CD14-positive monocyte (primary cell): Measurements from ENCODE around the gene MLXIP. TPM values are rescaled to one million over a fixed set of nuclear protein-coding genes. Genes with fewer than 3 reads are reported as not detected.

ENCODE experiments used
- DNase-seq, 3 donors: peaks; one replicate each; pipeline ENCODE4 v3.0.0-alpha.2; 2011 to 2022
- H2AFZ ChIP-seq: 2 replicates; pipeline ENCODE4 v1.6.0; 2012; ENCODE audit warnings: mild to moderate bottlenecking, low read depth, low read length, inconsistent platforms; ENCODE audit not compliant: insufficient read depth, poor library complexity, severe bottlenecking
- H3K27ac ChIP-seq, 2 donors: 1 replicate in 1 of 2; 2 replicates in 1 of 2; pipeline ENCODE4 v1.5.1; 2012 to 2013; ENCODE audit warnings: low read length in 2 of 2, control low read depth in 1 of 2, inconsistent platforms in 1 of 2, low read depth in 1 of 2, mild to moderate bottlenecking in 1 of 2
- H3K27me3 ChIP-seq, 2 donors: one replicate each; pipeline versions ENCODE4 v1.6.0 to v1.6.1; 2011 to 2013; ENCODE audit warnings: low read length in 2 of 2; ENCODE audit not compliant: control insufficient read depth in 2 of 2, insufficient read depth in 2 of 2
- H3K36me3 ChIP-seq, 2 donors: replicated peaks in 1 of 2; 1 replicate in 1 of 2; 2 replicates in 1 of 2; pipeline versions ENCODE4 v1.5.1 to v1.6.1; 2012 to 2013; ENCODE audit warnings: low read length in 2 of 2, control low read depth in 1 of 2, inconsistent platforms in 1 of 2, mild to moderate bottlenecking in 1 of 2; ENCODE audit not compliant: insufficient read depth in 2 of 2, control insufficient read depth in 1 of 2
- H3K4me1 ChIP-seq, 2 donors: 1 replicate in 1 of 2; 2 replicates in 1 of 2; pipeline versions ENCODE4 v1.5.1 to v1.6.1; 2012 to 2013; ENCODE audit warnings: low read length in 2 of 2, control low read depth in 1 of 2, inconsistent platforms in 1 of 2, mild to moderate bottlenecking in 1 of 2, moderate library complexity in 1 of 2; ENCODE audit not compliant: insufficient read depth in 2 of 2, control insufficient read depth in 1 of 2
- H3K4me2 ChIP-seq: replicated peaks from 2 replicates; pipeline ENCODE3; 2012; ENCODE audit warnings: low read length, moderate library complexity, mild to moderate bottlenecking; ENCODE audit not compliant: poor library complexity, severe bottlenecking; ENCODE audit errors: extremely low read depth
- H3K4me3 ChIP-seq, 3 experiments: fragments of 200-600 bp in 1 of 3; sonication (generic) in 1 of 3; replicated peaks in 1 of 3; 1 replicate in 2 of 3; 2 replicates in 1 of 3; pipeline ENCODE4 v1.5.1; 2011 to 2013; ENCODE audit warnings: low read length in 3 of 3, mild to moderate bottlenecking in 3 of 3, control low read depth in 2 of 3, low read depth in 2 of 3, inconsistent platforms in 1 of 3, moderate library complexity in 1 of 3
- H3K79me2 ChIP-seq: 2 replicates; pipeline ENCODE4 v1.6.0; 2012; ENCODE audit warnings: mild to moderate bottlenecking, control low read depth, inconsistent platforms, low read length, moderate library complexity; ENCODE audit not compliant: insufficient read depth
- H3K9ac ChIP-seq: 2 replicates; pipeline ENCODE4 v1.6.0; 2017; ENCODE audit warnings: low read length, mild to moderate bottlenecking; ENCODE audit not compliant: insufficient read depth, poor library complexity, severe bottlenecking
- H3K9me3 ChIP-seq, 2 donors: replicated peaks in 1 of 2; 1 replicate in 1 of 2; 2 replicates in 1 of 2; pipeline versions ENCODE4 v1.5.1 to v1.6.1; 2012 to 2013; ENCODE audit warnings: low read length in 2 of 2, control low read depth in 1 of 2; ENCODE audit not compliant: control insufficient read depth in 1 of 2, insufficient read depth in 1 of 2
- H4K20me1 ChIP-seq: 2 replicates; pipeline ENCODE4 v1.6.0; 2012; ENCODE audit warnings: mild to moderate bottlenecking, low read length, control low read depth, moderate library complexity; ENCODE audit not compliant: insufficient read depth
- H3K27ac Mint-ChIP-seq, 7 donors: one replicate each; pipeline ENCODE4 v1.8.0; 2020; ENCODE audit warnings: mild to moderate bottlenecking in 7 of 7, mixed read lengths in 7 of 7, moderate library complexity in 6 of 7, inconsistent platforms in 2 of 7
- H3K27me3 Mint-ChIP-seq, 3 donors: one replicate each; pipeline ENCODE4 v1.8.0; 2021 to 2022; ENCODE audit warnings: low read depth in 3 of 3, mild to moderate bottlenecking in 3 of 3, mixed read lengths in 3 of 3, moderate library complexity in 3 of 3, inconsistent platforms in 1 of 3
- H3K36me3 Mint-ChIP-seq, 2 donors: one replicate each; pipeline ENCODE4 v1.8.0; 2020; ENCODE audit warnings: mixed read lengths in 2 of 2, inconsistent platforms in 1 of 2, mild to moderate bottlenecking in 1 of 2
- H3K4me1 Mint-ChIP-seq: one replicate; pipeline ENCODE4 v1.8.0; 2020; ENCODE audit warnings: mild to moderate bottlenecking, mixed read lengths
- H3K4me3 Mint-ChIP-seq, 2 donors: one replicate each; pipeline ENCODE4 v1.8.0; 2020; ENCODE audit warnings: mild to moderate bottlenecking in 2 of 2, mixed read lengths in 2 of 2, moderate library complexity in 1 of 2
- H3K9me3 Mint-ChIP-seq, 7 donors: one replicate each; pipeline ENCODE4 v1.8.0; 2020 to 2022; ENCODE audit warnings: mixed read lengths in 7 of 7, mild to moderate bottlenecking in 6 of 7, moderate library complexity in 6 of 7, inconsistent platforms in 2 of 7
- CTCF ChIP-seq: fragments of 200-600 bp; IDR thresholded peaks from one replicate; pipeline ENCODE4 v1.8.0; 2022; ENCODE audit warnings: antibody characterized with exemption, mild to moderate bottlenecking
- WGBS: methylation state at CpG from one replicate; pipeline ENCODE4 v1.1.5; 2013; ENCODE audit warnings: missing lambda C conversion rate; ENCODE audit not compliant: insufficient coverage; 5-methylcytosine and 5-hydroxymethylcytosine counted together
- intact Hi-C, 2 donors: fragments of 100-400 bp; cut with micrococcal nuclease; formaldehyde crosslinking; loops; one replicate each; pipeline versions ENCODE4 v1.15.0 to v1.15.1; 2023
- polyA plus RNA-seq, 3 donors: library from polyadenylated mRNA; depleted of rRNA in 1 of 3; unstranded in 2 of 3; stranded (reverse) in 1 of 3; fragments of 300-500 nt in 2 of 3; fragments of >200 nt in 1 of 3; fragmentation: Illumina TruSeq in 2 of 3; gene quantifications; 1 replicate in 2 of 3; 2 replicates in 1 of 3; pipeline ENCODE4 v1.2.3, GENCODE V29; 2012 to 2021

MLXIP gene
- polyA plus RNA-seq, 3 donors, result 4.5 to 44.8 (median 4.6) TPM

- Histone ChIP-seq H3K36me3 (peaks cover 13 to 46% of the 10 kb centered on the region in 2 donors), H2AFZ (no peak overlapping the region), H3K79me2 (peaks cover 99% of the 10 kb centered on the region), H4K20me1 (peaks cover 100% of the 10 kb centered on the region), H3K4me1 (peaks cover 37 to 42% of the 10 kb centered on the region in 2 donors), H3K27me3 (no peaks in the 10 kb centered on the region), H3K9ac (no peak overlapping the region), H3K4me2 (peak overlapping the region; percentile 45), H3K4me3 (peak overlapping the region in 1 of 3 experiments; percentile 23), H3K9me3 (no peaks in the 10 kb centered on the region), H3K27ac (peak overlapping the region; percentile 63 to 66)
- peaks cover 26% of the 10 kb centered on the region for H3K4me1 Mint-ChIP-seq
- H3K9me3 Mint-ChIP-seq, result no peaks in the 10 kb centered on the region
- WGBS, result 18% methylated on average over 6 of the region's 7 CpGs
- H3K27me3 Mint-ChIP-seq, result peaks cover 0 to 1% (median 1%) of the 10 kb centered on the region in 3 donors
- DNase-seq, result no peak
- intact Hi-C loops, result loop anchor here in 1 of 2 donors (2.0 kb wide), 1 partner anchor 14 kb away; no protein-coding TSS in a partner anchor
- H3K36me3 Mint-ChIP-seq, result peaks cover 17 to 39% of the 10 kb centered on the region in 2 donors
- TF ChIP-seq CTCF, result no peak
- H3K27ac Mint-ChIP-seq, result peak overlapping the region in 6 of 7 donors; percentile 61 to 87 (median 74)
- H3K4me3 Mint-ChIP-seq, result peak overlapping the region in 1 of 2 donors; percentile 40
These were observed 12.4 kb downstream of the MLXIP start for GRCh38 chr12:122090759-122091515.

GRCh38 chr12:122093098-122093883 is 14.7 kb downstream of the MLXIP start:
- Histone ChIP-seq H3K4me1 (peaks cover 54 to 56% of the 10 kb centered on the region in 2 donors), H3K36me3 (peaks cover 4 to 33% of the 10 kb centered on the region in 2 donors), H4K20me1 (peaks cover 100% of the 10 kb centered on the region), H3K9me3 (no peaks in the 10 kb centered on the region), H3K4me2 (no peak overlapping the region), H2AFZ (no peak overlapping the region), H3K9ac (no peak overlapping the region), H3K27me3 (no peaks in the 10 kb centered on the region), H3K79me2 (peaks cover 99% of the 10 kb centered on the region), H3K4me3 (no peak overlapping the region), H3K27ac (peak overlapping the region in 1 of 2 donors; percentile 66)
- peaks cover 11 to 26% of the 10 kb centered on the region in 2 donors for H3K36me3 Mint-ChIP-seq
- 100% methylated on average over 7 of the region's 9 CpGs for WGBS
- no peak overlapping the region for H3K4me3 Mint-ChIP-seq
- no peak overlapping the region for H3K27ac Mint-ChIP-seq
- no peaks in the 10 kb centered on the region for H3K9me3 Mint-ChIP-seq
- no peaks in the 10 kb centered on the region for H3K27me3 Mint-ChIP-seq
- DNase-seq, result no peak
- TF ChIP-seq CTCF, result no peak
- peaks cover 30% of the 10 kb centered on the region for H3K4me1 Mint-ChIP-seq
- intact Hi-C loops, result no loop called here
